NCI-H82 treated with DMSO at 0.1 percent for 48 hours (cell line): Measurements from ENCODE around the gene SLC8A1.

Source experiments
- DNase-seq: peaks from one replicate; lab custom pipeline; 2025; ENCODE audit not compliant: unreplicated experiment; lab: John Stamatoyannopoulos, UW

The SLC8A1 gene

DNA sequence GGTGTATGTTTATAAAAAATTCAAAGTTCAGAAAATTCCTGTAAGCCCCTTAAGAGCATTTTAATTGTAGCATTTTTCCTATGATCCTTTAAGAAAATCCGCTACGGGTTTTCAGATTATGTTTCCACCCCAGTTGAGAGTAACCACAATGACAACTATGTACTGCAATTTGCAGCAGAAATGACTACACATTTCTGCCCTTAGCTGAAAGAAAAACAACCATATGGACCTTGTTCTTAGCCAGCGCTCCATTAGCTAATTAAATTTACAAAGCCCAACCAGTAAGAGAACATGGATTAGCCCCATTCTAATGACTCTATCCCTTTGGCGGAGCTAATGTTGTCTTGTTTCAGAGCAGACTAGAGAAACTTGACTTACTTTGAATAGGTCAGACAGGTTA lies 247.6 kb downstream of the SLC8A1 start:
- peak; percentile 99 for DNase-seq

GRCh38 chr2:40202798-40203400 lies 249.0 kb downstream of the SLC8A1 start:
- peak; percentile 99 for DNase-seq

DNA sequence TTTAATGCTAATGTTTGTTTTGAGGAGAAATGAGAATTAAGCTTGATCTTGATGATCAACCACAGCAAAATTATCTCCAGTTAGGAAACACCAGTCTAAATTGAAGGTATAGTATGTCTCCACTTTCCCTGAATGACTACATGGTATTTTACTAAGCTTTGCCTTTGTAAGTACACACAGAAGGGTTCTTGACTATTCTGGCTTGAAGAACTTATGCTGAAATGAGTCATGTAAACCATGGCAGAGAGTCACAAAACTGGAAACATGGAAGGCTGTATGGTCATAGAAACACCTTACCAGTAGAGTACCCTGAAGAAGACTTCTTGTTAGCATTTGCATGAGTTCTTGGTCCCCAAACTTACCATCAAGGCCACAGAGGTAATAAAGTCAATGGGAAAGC lies 250.5 kb downstream of the SLC8A1 start:
- no peak for DNase-seq

GRCh38 chr2:40200366-40200915 lies 251.4 kb downstream of the SLC8A1 start:
- DNase-seq: no peak

DNA sequence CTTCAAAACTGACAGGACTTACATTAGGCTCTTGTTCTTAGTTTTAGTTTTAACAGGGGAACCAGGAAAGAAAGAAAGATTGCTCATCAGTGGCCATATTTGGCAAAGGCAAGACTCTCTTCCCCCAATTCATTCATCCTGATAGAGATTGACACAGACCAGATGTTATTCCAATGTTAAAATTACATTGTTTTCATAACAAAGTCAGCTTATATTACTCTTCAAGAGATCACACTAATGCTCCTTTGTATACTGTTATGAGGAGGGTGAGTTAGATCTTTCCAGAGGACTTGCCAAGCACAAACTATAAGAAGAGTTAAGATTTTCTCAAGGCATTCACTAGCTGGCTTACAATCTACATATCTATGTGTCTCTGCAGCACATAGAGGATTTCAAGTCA lies 252.1 kb downstream of the SLC8A1 start:
- DNase-seq: no peak

- peak; percentile 50 for DNase-seq
Measured at GRCh38 chr2:40197121-40197520, 254.8 kb downstream of the SLC8A1 start.

DNA sequence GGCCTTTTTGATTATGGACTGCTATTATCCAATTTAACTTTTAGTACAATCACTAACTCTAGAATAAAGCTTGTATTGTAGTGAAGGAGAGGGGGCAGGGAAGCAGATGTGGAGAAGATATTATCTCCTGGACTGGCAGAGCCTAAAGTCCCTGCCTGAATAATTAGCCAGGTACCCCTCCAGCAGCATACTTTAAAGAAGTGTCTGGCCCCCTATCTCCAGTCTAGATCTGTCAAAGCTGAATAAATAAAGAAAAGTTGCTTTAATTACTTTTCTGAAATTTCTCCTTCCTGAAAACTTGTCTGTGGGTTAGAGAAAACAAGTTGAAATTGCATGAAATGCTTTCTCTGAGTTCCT lies 258.2 kb downstream of the SLC8A1 start:
- DNase-seq: no peak

- DNase-seq: no peak
Measured at GRCh38 chr2:40192864-40193669, 258.8 kb downstream of the SLC8A1 start.

DNA sequence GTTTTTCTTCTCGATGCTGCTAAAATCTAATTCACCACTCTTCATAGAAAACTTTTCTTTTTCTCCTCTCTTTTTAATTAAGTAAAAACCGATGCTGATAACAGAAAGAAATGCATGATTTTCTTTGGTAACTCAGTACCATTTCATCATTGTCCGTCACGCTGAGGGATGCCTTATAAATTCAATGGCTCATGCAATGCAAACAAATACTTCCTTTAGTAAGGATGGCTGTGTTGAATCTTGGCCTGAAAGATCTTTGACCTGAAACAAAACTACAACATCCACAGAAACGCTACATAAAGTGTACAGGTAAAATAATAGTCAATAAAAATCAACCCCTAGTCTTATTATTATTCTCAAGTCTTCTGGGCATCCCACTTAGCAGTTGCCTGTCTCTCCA lies 261.4 kb downstream of the SLC8A1 start:
- no peak for DNase-seq

DNA sequence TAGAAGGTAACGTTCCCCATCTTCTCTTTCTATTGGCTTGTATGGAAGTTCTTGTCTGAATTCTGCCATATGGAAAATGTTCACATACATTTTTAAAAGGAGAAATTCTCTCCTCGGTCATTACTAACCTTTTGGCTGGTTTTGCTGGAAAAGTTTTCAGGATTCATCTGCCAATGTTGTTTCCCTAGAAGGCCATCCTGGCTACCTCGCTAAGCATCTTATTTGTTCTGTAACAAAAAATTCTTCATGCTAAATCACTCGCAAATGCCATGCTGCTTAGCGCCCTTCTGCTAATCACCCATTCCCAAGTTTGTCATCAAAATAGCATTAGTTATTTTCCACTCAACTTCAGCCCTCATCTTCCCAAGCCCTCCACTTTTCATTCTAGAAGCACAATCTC lies 262.0 kb downstream of the SLC8A1 start:
- DNase-seq: no peak

GRCh38 chr2:40187054-40187453 lies 264.8 kb downstream of the SLC8A1 start:
- DNase-seq: no peak

- no peak for DNase-seq
Measured at GRCh38 chr2:40184551-40184950, 267.3 kb downstream of the SLC8A1 start.

DNA sequence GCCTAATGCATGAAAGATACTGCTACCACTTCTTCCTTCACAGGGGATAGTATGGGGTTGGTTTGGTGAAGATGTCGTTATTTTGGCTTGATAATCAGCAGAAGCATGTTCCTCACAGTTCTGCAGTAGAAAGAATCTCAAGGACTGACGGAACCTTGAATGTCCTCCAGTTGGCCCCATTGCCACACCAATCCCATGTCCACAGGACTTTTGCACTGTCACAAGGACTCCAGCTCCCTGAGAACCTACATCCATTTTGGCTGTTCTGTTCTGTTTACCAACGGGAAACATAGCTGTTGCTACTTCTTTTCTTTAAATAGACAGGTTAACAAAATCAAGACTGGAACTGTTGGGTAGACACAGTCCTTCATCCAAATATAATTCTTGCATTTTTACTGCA lies 270.0 kb downstream of the SLC8A1 start:
- no peak for DNase-seq

- no peak for DNase-seq
Measured at GRCh38 chr2:40179801-40180200, 272.1 kb downstream of the SLC8A1 start.

- no peak for DNase-seq
Measured at GRCh38 chr2:40178971-40179370, 272.9 kb downstream of the SLC8A1 start.

DNA sequence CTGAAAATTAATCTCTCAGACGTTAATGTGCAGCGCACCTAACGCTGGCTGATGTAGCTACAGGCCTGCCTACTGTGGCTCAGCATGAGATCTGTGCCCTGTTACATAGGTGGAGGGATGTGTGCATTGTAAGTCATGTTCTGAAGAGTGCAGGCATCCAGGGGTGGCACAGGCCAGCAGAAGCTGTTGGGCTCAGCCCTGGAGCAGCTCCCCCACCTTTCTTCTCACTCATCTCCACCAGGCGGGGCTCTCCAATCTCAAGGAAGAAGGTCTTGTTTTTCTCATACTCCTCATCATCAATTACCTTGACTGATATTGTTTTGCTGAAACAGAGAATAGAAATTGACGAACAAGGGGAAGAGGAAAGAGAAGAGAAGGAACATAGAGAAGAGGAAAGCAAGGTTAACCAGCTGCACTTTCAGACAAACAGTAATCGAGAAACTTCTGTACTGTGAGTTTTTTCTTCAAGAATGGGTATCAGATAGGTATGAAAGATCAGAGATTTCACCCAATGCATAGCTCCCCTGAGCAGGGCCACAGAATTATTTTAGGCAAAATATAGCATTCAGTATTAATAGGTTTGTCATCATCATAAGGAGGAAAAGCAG lies 273.6 kb downstream of the SLC8A1 start:
- DNase-seq: no peak

DNA sequence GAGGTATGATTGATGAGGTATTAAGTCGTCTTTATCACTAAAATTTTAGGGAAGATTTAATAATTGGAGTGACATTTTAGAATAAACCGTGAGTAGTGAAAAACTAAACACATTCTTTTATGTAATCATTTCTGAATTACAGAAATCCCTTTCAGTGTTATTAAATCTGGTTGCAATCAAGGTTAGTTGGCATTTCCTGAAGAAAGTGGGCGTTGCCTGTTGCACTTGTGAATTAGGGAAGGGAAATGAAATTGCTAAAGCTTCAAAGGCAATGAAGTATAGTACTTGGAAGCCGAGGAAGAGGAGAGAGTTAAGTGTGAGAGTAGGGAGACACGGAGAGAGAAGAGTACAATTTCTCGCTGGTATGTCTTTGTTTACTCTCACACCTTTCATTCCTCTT lies 274.5 kb downstream of the SLC8A1 start:
- no peak for DNase-seq

GRCh38 chr2:40173276-40173675 lies 278.6 kb downstream of the SLC8A1 start:
- DNase-seq: no peak

- no peak for DNase-seq
Measured at GRCh38 chr2:40169856-40170255, 282.0 kb downstream of the SLC8A1 start.

GRCh38 chr2:40169430-40169829 lies 282.5 kb downstream of the SLC8A1 start:
- no peak for DNase-seq

- no peak for DNase-seq
Measured at GRCh38 chr2:40168546-40168945, 283.3 kb downstream of the SLC8A1 start.

GRCh38 chr2:40168032-40168431 lies 283.9 kb downstream of the SLC8A1 start:
- no peak for DNase-seq
